HEK293 (cell line): Measurements from ENCODE around the gene PEX26.
"Not testable (repeated sequence)": the region's sequence is repeated elsewhere in the genome, so short reads cannot be mapped to it uniquely, and the experiment has no call there.

Experiments
- CTCF ChIA-PET: fragments of 350-600 bp; formaldehyde crosslinking; extraction: SDS; loops from one replicate; lab custom pipeline; 2021; ENCODE audit warnings: antibody characterized with exemption; lab: Yijun Ruan, JAX
- POLR2A ChIA-PET: fragments of 300-600 bp; formaldehyde crosslinking; extraction: SDS; loops from one replicate; lab custom pipeline; 2020; ENCODE audit warnings: antibody characterized with exemption, inconsistent platforms; lab: Yijun Ruan, JAX
- H3K27ac ChIP-seq: fragments of 200-500 bp; sonication (Bioruptor generic); 2 replicates; pipeline ENCODE4 v1.5.1; 2014; ENCODE audit warnings: low read depth, low read length, control low read depth, inconsistent platforms; ENCODE audit errors: extremely low read depth
- H3K36me3 ChIP-seq, 2 experiments: fragments of 200-500 bp in 1 of 2; sonication (Bioruptor generic) in 1 of 2; 1 replicate in 1 of 2; 2 replicates in 1 of 2; pipeline ENCODE4 v1.5.1; 2014 to 2017; ENCODE audit warnings: inconsistent platforms in 2 of 2, low read length in 2 of 2; ENCODE audit not compliant: control insufficient read depth in 2 of 2, insufficient read depth in 1 of 2
- H3K4me1 ChIP-seq: fragments of 200-500 bp; sonication (Bioruptor generic); 2 replicates; pipeline ENCODE4 v1.5.1; 2014; ENCODE audit warnings: mild to moderate bottlenecking, low read length, inconsistent platforms; ENCODE audit not compliant: control insufficient read depth, insufficient read depth
- H3K4me3 ChIP-seq: 2 replicates; pipeline ENCODE4 v1.5.1; 2011; ENCODE audit warnings: low read depth, mild to moderate bottlenecking, control low read depth, low read length, moderate library complexity
- H3K9me3 ChIP-seq: fragments of 200-500 bp; sonication (Bioruptor generic); 2 replicates; pipeline ENCODE4 v1.5.1; 2014; ENCODE audit warnings: low read depth, low read length, inconsistent platforms; ENCODE audit not compliant: control insufficient read depth, insufficient read depth
- OVOL3 ChIP-seq: fragments of 450-650 bp; formaldehyde crosslinking; IDR thresholded peaks from 2 replicates; pipeline ENCODE4 v1.5.1; 2016; ENCODE audit warnings: missing biosample characterization, missing genetic modification characterization
- REST ChIP-seq: fragments of 450-650 bp; formaldehyde crosslinking; IDR thresholded peaks from 2 replicates; pipeline ENCODE4 v1.5.1; 2016; ENCODE audit warnings: missing biosample characterization, missing genetic modification characterization
- SP7 ChIP-seq: fragments of 450-650 bp; formaldehyde crosslinking; IDR thresholded peaks from 2 replicates; pipeline ENCODE4 v1.5.1; 2016; ENCODE audit warnings: missing biosample characterization, missing genetic modification characterization
- TSHZ1 ChIP-seq: fragments of 450-650 bp; formaldehyde crosslinking; IDR thresholded peaks from 2 replicates; pipeline ENCODE4 v1.5.1; 2016; ENCODE audit warnings: missing biosample characterization, missing genetic modification characterization, borderline replicate concordance
- YY1 ChIP-seq: fragments of 450-650 bp; formaldehyde crosslinking; IDR thresholded peaks from 2 replicates; pipeline ENCODE4 v1.5.1; 2018; ENCODE audit warnings: missing biosample characterization, missing genetic modification characterization
- ZBTB11 ChIP-seq: fragments of 450-650 bp; formaldehyde crosslinking; conservative IDR thresholded peaks from 2 replicates; pipeline ENCODE4 v1.5.1; 2016; ENCODE audit warnings: low read depth, missing biosample characterization, missing genetic modification characterization
- ZBTB48 ChIP-seq: fragments of 450-650 bp; formaldehyde crosslinking; IDR thresholded peaks from 2 replicates; pipeline ENCODE4 v1.5.1; 2016; ENCODE audit warnings: missing biosample characterization, missing genetic modification characterization
- ZBTB8A ChIP-seq: fragments of 450-650 bp; formaldehyde crosslinking; IDR thresholded peaks from 2 replicates; pipeline ENCODE4 v1.5.1; 2016; ENCODE audit warnings: missing biosample characterization, missing genetic modification characterization
- ZFP41 ChIP-seq: fragments of 450-650 bp; formaldehyde crosslinking; IDR thresholded peaks from 2 replicates; pipeline ENCODE4 v1.5.1; 2016; ENCODE audit warnings: missing biosample characterization, missing genetic modification characterization, borderline replicate concordance
- ZNF112 ChIP-seq: fragments of 450-650 bp; formaldehyde crosslinking; IDR thresholded peaks from 2 replicates; pipeline ENCODE4 v1.5.0; 2017; ENCODE audit warnings: missing biosample characterization, missing genetic modification characterization
- ZNF121 ChIP-seq: fragments of 450-650 bp; formaldehyde crosslinking; IDR thresholded peaks from 2 replicates; pipeline ENCODE4 v1.5.1; 2016; ENCODE audit warnings: missing biosample characterization, missing genetic modification characterization
- ZNF132 ChIP-seq: fragments of 450-650 bp; formaldehyde crosslinking; IDR thresholded peaks from 2 replicates; pipeline ENCODE4 v1.5.1; 2017; ENCODE audit warnings: missing biosample characterization, missing genetic modification characterization, borderline replicate concordance
- ZNF146 ChIP-seq: fragments of 450-650 bp; formaldehyde crosslinking; IDR thresholded peaks from 2 replicates; pipeline ENCODE4 v1.5.1; 2016; ENCODE audit warnings: missing biosample characterization, missing genetic modification characterization
- ZNF223 ChIP-seq: fragments of 450-650 bp; formaldehyde crosslinking; IDR thresholded peaks from 2 replicates; pipeline ENCODE4 v1.5.1; 2016; ENCODE audit warnings: missing biosample characterization, missing genetic modification characterization
- ZNF354C ChIP-seq: fragments of 450-650 bp; formaldehyde crosslinking; IDR thresholded peaks from 2 replicates; pipeline ENCODE4 v1.5.1; 2016; ENCODE audit warnings: missing biosample characterization, missing genetic modification characterization, low read depth, borderline replicate concordance
- ZNF449 ChIP-seq: fragments of 450-650 bp; formaldehyde crosslinking; IDR thresholded peaks from 2 replicates; pipeline ENCODE4 v1.5.1; 2017; ENCODE audit warnings: missing biosample characterization, mild to moderate bottlenecking, missing genetic modification characterization, moderate library complexity
- ZNF561 ChIP-seq: fragments of 450-650 bp; IDR thresholded peaks from 2 replicates; pipeline ENCODE4 v1.5.1; 2018; ENCODE audit warnings: missing biosample characterization, missing genetic modification characterization, borderline replicate concordance
- ZNF837 ChIP-seq: fragments of 450-650 bp; formaldehyde crosslinking; IDR thresholded peaks from 2 replicates; pipeline ENCODE4 v1.5.1; 2016; ENCODE audit warnings: missing biosample characterization, missing genetic modification characterization

Gene PEX26

GRCh38 chr22:18121506-18121905 is 43.7 kb downstream of the PEX26 start (continued):
- TF ChIP-seq ZBTB48 = no peak

DNA sequence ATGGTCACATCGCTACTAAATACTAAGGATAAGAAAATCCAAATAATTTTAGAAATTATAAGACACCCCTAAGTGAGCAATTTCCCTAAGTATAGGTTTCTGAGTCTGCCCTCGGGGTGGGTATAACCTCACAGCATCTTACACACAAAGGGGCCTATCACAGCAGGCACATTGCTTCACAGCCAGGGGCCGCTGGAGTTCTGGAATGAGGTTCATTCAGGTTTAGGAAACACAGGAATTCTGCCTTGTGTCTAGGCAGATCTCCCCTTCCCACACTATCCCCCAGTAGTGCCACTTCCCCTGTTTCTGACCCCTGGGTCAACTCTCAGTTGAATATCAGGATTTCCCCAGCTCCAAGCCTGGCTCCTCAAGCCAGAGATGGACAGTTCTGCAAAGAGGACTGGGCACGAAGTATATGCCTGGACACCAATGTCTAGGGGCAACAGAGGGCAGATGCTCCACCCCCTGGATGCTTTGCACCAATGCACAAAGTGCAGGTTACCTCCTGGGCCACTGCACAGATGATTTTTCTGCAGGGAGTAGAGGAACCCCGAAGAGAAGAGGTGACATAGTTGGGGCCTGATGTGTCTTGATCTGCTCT is 44.3 kb downstream of the PEX26 start:
- TF ChIP-seq ZNF561 (tag by site-specific recombination) (no peak), ZNF112 (no peak), SP7 (no peak), ZBTB11 (no peak), ZNF449 (tag by site-specific recombination) (no peak), ZNF121 (tag by site-specific recombination) (no peak), ZNF132 (no peak), ZFP41 (tag by site-specific recombination) (no peak), ZNF223 (tag by site-specific recombination) (no peak), ZBTB8A (tag by site-specific recombination) (no peak), YY1 (tag by site-specific recombination) (no peak), ZNF354C (tag by site-specific recombination) (no peak), ZNF837 (no peak)
- TF ChIP-seq, all 188 proteins: peak for 0
- Histone ChIP-seq H3K9me3 (no peaks in the 10 kb centered on the region), H3K4me1 (no peaks in the 10 kb centered on the region), H3K36me3 (peaks cover 0 to 8% of the 10 kb centered on the region in 2 experiments; a peak in 1 of 3 replicates), H3K27ac (no peak overlapping the region), H3K4me3 (no peak overlapping the region)
- ChIA-PET POLR2A (no interaction called here), CTCF (no interaction called here)

DNA sequence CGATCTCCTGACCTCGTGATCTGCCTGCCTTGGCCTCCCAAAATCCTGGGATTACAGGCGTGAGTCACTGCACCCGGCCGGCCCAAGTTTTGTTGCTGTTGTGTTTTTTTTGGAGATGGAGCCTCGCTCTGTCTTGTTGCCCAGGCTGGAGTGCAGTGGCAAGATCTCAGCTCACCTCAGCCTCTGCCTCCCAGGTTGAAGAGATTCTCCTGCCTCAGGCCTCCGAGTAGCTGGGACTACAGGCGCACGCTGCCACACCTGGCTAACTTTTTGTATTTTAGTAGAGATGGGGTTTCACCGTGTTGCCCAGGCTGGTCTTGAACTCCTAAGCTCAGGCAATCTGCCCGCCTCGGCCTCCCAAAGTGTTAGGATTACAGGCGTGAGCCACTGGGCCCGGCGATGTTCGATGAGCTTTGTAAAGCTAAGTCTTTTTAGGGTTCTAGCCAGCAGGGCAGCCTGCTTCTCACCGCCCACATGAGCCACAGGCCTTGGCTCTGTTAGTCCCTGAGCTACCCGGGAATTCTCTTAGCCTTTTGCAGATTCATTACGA is 45.8 kb downstream of the PEX26 start:
- H3K27ac ChIP-seq, H3K36me3 ChIP-seq, H3K4me3 ChIP-seq, H3K9me3 ChIP-seq, H3K4me1 ChIP-seq, CTCF ChIA-PET: not testable (repeated sequence)
- POLR2A ChIA-PET = interaction anchor here (0.5 kb wide), 1 partner anchor 31 kb away, joined by 4 read pairs; no protein-coding TSS in a partner anchor

DNA sequence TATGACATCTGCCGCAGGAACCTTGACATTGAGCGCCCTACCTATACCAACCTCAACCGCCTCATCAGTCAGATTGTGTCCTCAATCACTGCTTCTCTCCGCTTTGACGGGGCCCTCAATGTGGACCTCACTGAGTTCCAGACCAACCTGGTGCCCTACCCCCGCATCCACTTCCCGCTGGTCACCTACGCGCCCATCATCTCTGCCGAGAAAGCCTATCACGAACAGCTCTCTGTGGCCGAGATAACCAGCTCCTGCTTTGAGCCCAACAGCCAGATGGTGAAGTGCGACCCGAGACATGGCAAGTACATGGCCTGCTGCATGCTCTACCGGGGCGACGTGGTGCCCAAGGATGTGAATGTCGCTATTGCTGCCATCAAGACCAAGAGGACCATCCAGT is 48.8 kb downstream of the PEX26 start:
- POLR2A ChIA-PET = no interaction called here
- H3K4me1 ChIP-seq = no peaks in the 10 kb centered on the region
- peaks cover 0 to 14% of the 10 kb centered on the region in 2 experiments; a peak in 1 of 3 replicates for H3K36me3 ChIP-seq
- no peak overlapping the region for H3K4me3 ChIP-seq
- CTCF ChIA-PET = interaction anchor here (0.6 kb wide), 2 partner anchors 49 to 101 kb away, joined by 3 to 4 read pairs; no protein-coding TSS in a partner anchor
- no peaks in the 10 kb centered on the region for H3K9me3 ChIP-seq
- no peak overlapping the region for H3K27ac ChIP-seq
- TF ChIP-seq REST (tag by site-specific recombination) (no peak), ZNF146 (tag by site-specific recombination) (no peak), TSHZ1 (tag by site-specific recombination) (no peak), OVOL3 (tag by site-specific recombination) (no peak)
